Mononuclear cell (primary cell): ENCODE results near the gene OPA1. TPM values are rescaled to one million over a fixed set of nuclear protein-coding genes. Genes with fewer than 3 reads are reported as not detected.

ENCODE experiments used
- H3K27me3 ChIP-seq: 2 replicates; pipeline ENCODE4 v1.6.0; 2011; ENCODE audit warnings: low read length, control low read depth; ENCODE audit not compliant: insufficient read depth
- H3K4me1 ChIP-seq: 2 replicates; pipeline ENCODE4 v1.5.1; 2011; ENCODE audit warnings: mild to moderate bottlenecking, low read length, control low read depth; ENCODE audit not compliant: insufficient read depth
- H3K4me3 ChIP-seq: 2 replicates; pipeline ENCODE4 v1.5.1; 2011; ENCODE audit warnings: mild to moderate bottlenecking, low read length, moderate library complexity
- H3K9me3 ChIP-seq: 2 replicates; pipeline ENCODE4 v1.5.1; 2011; ENCODE audit warnings: low read depth, mild to moderate bottlenecking, control low read depth, low read length
- total RNA-seq: library from RNA; depleted of rRNA; stranded (reverse); fragments of >200 nt; gene quantifications from one replicate; pipeline ENCODE4 v1.2.3, GENCODE V29; 2012

OPA1 gene
- total RNA-seq, 1 donor: 91.4 TPM

GRCh38 chr3:193702967-193703366 lies 110.0 kb downstream of the OPA1 start:
- H3K4me3 ChIP-seq: no peak overlapping the region
- H3K4me1 ChIP-seq: peaks cover 14% of the 10 kb centered on the region
- H3K27me3 ChIP-seq: no peaks in the 10 kb centered on the region
- H3K9me3 ChIP-seq: no peaks in the 10 kb centered on the region

- no peak overlapping the region for H3K4me3 ChIP-seq
- no peaks in the 10 kb centered on the region for H3K27me3 ChIP-seq
- H3K9me3 ChIP-seq: no peaks in the 10 kb centered on the region
- H3K4me1 ChIP-seq: peaks cover 14% of the 10 kb centered on the region
Measured at GRCh38 chr3:193704431-193704830, 111.4 kb downstream of the OPA1 start.

GRCh38 chr3:193708270-193708669 lies 115.3 kb downstream of the OPA1 start:
- peaks cover under 1% of the 10 kb centered on the region for H3K4me1 ChIP-seq
- no peaks in the 10 kb centered on the region for H3K9me3 ChIP-seq
- no peak overlapping the region for H3K4me3 ChIP-seq
- H3K27me3 ChIP-seq: no peaks in the 10 kb centered on the region

GRCh38 chr3:193710286-193711165 lies 117.5 kb downstream of the OPA1 start:
- no peak overlapping the region for H3K4me3 ChIP-seq
- H3K27me3 ChIP-seq: no peaks in the 10 kb centered on the region
- H3K9me3 ChIP-seq: no peaks in the 10 kb centered on the region
- H3K4me1 ChIP-seq: peaks cover under 1% of the 10 kb centered on the region

GRCh38 chr3:193711166-193711485 lies 118.1 kb downstream of the OPA1 start:
- H3K27me3 ChIP-seq: no peaks in the 10 kb centered on the region
- H3K4me1 ChIP-seq: peaks cover 6% of the 10 kb centered on the region
- H3K9me3 ChIP-seq: no peaks in the 10 kb centered on the region
- no peak overlapping the region for H3K4me3 ChIP-seq

GRCh38 chr3:193711523-193711963 lies 118.5 kb downstream of the OPA1 start:
- Histone ChIP-seq H3K4me3 (no peak overlapping the region), H3K4me1 (peaks cover 10% of the 10 kb centered on the region), H3K27me3 (no peaks in the 10 kb centered on the region), H3K9me3 (no peaks in the 10 kb centered on the region)

GRCh38 chr3:193711964-193712598 lies 119.1 kb downstream of the OPA1 start:
- Histone ChIP-seq H3K9me3 (no peaks in the 10 kb centered on the region), H3K4me1 (peaks cover 12% of the 10 kb centered on the region), H3K27me3 (no peaks in the 10 kb centered on the region), H3K4me3 (no peak overlapping the region)

- no peak overlapping the region for H3K4me3 ChIP-seq
- H3K27me3 ChIP-seq: no peaks in the 10 kb centered on the region
- H3K4me1 ChIP-seq: peaks cover 12% of the 10 kb centered on the region
- H3K9me3 ChIP-seq: no peaks in the 10 kb centered on the region
Measured at GRCh38 chr3:193712938-193713337, 119.9 kb downstream of the OPA1 start.

GRCh38 chr3:193714523-193715137 lies 121.6 kb downstream of the OPA1 start:
- peaks cover 12% of the 10 kb centered on the region for H3K4me1 ChIP-seq
- no peaks in the 10 kb centered on the region for H3K27me3 ChIP-seq
- no peaks in the 10 kb centered on the region for H3K9me3 ChIP-seq
- no peak overlapping the region for H3K4me3 ChIP-seq

- Histone ChIP-seq H3K4me3 (no peak overlapping the region), H3K9me3 (no peaks in the 10 kb centered on the region), H3K4me1 (peaks cover 12% of the 10 kb centered on the region), H3K27me3 (no peaks in the 10 kb centered on the region)
Measured at GRCh38 chr3:193716150-193716549, 123.1 kb downstream of the OPA1 start.

GRCh38 chr3:193719735-193720134 lies 126.7 kb downstream of the OPA1 start:
- H3K4me3 ChIP-seq: no peak overlapping the region
- H3K9me3 ChIP-seq: no peaks in the 10 kb centered on the region
- H3K4me1 ChIP-seq: peaks cover 12% of the 10 kb centered on the region
- H3K27me3 ChIP-seq: peaks cover 3% of the 10 kb centered on the region

GRCh38 chr3:193720169-193720568 lies 127.2 kb downstream of the OPA1 start:
- no peaks in the 10 kb centered on the region for H3K9me3 ChIP-seq
- no peak overlapping the region for H3K4me3 ChIP-seq
- peaks cover 12% of the 10 kb centered on the region for H3K4me1 ChIP-seq
- peaks cover 4% of the 10 kb centered on the region for H3K27me3 ChIP-seq

- H3K27me3 ChIP-seq: peaks cover 4% of the 10 kb centered on the region
- no peaks in the 10 kb centered on the region for H3K9me3 ChIP-seq
- no peaks in the 10 kb centered on the region for H3K4me1 ChIP-seq
- H3K4me3 ChIP-seq: no peak overlapping the region
Measured at GRCh38 chr3:193722566-193722965, 129.6 kb downstream of the OPA1 start.

- peaks cover 4% of the 10 kb centered on the region for H3K27me3 ChIP-seq
- H3K4me3 ChIP-seq: no peak overlapping the region
- H3K4me1 ChIP-seq: no peaks in the 10 kb centered on the region
- H3K9me3 ChIP-seq: no peaks in the 10 kb centered on the region
Measured at GRCh38 chr3:193727089-193727488, 134.1 kb downstream of the OPA1 start.

- H3K4me3 ChIP-seq: no peak overlapping the region
- H3K9me3 ChIP-seq: no peaks in the 10 kb centered on the region
- no peaks in the 10 kb centered on the region for H3K4me1 ChIP-seq
- peaks cover 4% of the 10 kb centered on the region for H3K27me3 ChIP-seq
Measured at GRCh38 chr3:193728429-193729087, 135.6 kb downstream of the OPA1 start.
